ENCODE results near the gene DNAL1.

Gene DNAL1

GRCh38 chr14:73720636-73721035 lies 75.8 kb downstream of the DNAL1 start:
- FAIRE-seq (no peak), DNase-seq (ENCODE audit: insufficient read length, low spot score) (no peak)
- TF ChIP-seq POLR2A (IDR thresholded peaks at IDR 0.05; ENCODE audit: low read depth, low read length) = no peak

DNA sequence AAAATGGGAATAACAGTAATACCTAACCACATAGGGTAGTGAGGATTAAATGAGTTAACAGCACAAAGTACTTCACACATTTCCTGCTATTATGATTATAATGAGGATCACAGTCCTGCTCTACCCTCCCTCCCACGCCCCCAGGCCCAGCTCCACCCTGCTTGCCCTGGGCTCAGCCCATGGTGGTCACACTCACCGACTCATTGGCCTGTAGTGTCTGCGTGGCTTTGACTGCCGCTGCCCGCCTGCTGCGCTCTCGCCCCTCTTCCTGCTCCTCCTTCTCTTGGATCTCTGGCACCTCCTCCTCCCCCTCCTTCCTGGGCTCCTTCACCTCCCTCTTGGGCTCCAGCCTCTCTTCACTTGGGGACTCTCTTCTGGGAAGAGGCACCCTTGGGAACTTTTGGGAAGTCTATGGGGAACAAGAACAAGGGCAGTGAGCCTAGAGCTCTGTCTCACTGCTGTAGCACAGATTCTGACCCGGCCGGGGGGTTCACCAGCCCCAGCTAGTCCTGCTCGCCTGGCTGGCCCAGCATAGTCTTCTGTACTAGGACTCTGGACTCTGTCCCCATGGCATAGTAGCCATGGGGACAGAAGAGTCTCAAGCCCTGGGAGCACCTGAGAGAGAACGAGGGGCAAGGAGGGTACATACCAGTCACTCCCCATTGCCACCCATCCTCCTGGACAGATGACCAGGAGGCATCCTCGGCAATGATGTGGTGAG lies 76.5 kb downstream of the DNAL1 start:
- no peak for DNase-seq (ENCODE audit: insufficient read length, low spot score)
- no peak for FAIRE-seq

GRCh38 chr14:73722581-73722980 lies 77.8 kb downstream of the DNAL1 start:
- FAIRE-seq = no peak
- no peak for TF ChIP-seq POLR2A (IDR thresholded peaks at IDR 0.05; ENCODE audit: low read depth, low read length)
- no peak for DNase-seq (ENCODE audit: insufficient read length, low spot score)

More for the DNA sequence above, 76.5 kb downstream of the DNAL1 start:
- no peak for TF ChIP-seq POLR2A (IDR thresholded peaks at IDR 0.05; ENCODE audit: low read depth, low read length)

GRCh38 chr14:73723406-73723796 lies 78.6 kb downstream of the DNAL1 start:
- DNase-seq (ENCODE audit: insufficient read length, low spot score) (no peak), FAIRE-seq (no peak)
- TF ChIP-seq POLR2A (IDR thresholded peaks at IDR 0.05; ENCODE audit: low read depth, low read length) = no peak

DNA sequence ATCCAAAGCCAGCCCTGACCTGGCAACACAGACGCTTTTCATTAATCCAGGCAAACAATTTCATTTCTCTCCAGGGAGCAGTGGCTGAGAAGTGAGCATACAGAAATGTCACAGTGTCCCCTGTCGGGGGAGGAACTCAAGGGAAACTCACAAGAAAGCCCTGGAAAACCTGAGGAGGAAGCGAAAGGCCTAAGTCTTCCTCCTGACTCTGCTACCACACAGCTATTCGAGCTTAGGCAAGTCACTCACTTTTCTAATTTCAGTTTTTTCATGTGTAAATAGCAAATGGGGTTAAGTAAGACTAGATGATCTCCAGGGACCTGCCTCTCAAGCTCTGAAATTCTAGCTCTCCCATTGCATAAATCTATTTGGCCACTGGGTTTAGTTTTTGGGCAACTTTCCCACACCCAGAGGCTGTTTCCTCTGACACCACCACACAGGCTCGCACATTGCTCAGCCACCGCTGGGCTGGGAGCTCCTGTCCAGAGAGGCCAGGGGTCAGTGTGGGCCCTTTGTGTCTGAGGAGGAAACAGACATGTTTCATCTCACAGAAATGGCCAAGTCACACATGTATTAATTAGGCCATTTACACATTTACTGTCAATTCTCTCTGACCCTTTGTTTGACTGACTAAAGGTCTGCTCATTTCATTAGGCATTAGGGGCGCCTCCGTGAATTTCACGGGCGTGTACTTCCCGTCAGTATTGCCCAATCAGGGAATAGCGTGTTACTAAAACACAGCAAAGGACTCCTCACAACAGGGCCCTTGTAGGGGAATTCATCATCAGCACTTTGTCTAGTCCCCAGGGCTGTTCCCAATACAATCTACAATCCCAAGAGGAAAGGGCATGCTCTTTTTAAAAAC lies 79.2 kb downstream of the DNAL1 start:
- DNase-seq (ENCODE audit: insufficient read length, low spot score) (peak; percentile 99), FAIRE-seq (peak; percentile 53)
- TF ChIP-seq POLR2A (IDR thresholded peaks at IDR 0.05; ENCODE audit: low read depth, low read length) = no peak

GRCh38 chr14:73724696-73725095 lies 79.9 kb downstream of the DNAL1 start:
- DNase-seq (ENCODE audit: insufficient read length, low spot score) = no peak
- FAIRE-seq = no peak
- TF ChIP-seq POLR2A (IDR thresholded peaks at IDR 0.05; ENCODE audit: low read depth, low read length) = no peak

DNA sequence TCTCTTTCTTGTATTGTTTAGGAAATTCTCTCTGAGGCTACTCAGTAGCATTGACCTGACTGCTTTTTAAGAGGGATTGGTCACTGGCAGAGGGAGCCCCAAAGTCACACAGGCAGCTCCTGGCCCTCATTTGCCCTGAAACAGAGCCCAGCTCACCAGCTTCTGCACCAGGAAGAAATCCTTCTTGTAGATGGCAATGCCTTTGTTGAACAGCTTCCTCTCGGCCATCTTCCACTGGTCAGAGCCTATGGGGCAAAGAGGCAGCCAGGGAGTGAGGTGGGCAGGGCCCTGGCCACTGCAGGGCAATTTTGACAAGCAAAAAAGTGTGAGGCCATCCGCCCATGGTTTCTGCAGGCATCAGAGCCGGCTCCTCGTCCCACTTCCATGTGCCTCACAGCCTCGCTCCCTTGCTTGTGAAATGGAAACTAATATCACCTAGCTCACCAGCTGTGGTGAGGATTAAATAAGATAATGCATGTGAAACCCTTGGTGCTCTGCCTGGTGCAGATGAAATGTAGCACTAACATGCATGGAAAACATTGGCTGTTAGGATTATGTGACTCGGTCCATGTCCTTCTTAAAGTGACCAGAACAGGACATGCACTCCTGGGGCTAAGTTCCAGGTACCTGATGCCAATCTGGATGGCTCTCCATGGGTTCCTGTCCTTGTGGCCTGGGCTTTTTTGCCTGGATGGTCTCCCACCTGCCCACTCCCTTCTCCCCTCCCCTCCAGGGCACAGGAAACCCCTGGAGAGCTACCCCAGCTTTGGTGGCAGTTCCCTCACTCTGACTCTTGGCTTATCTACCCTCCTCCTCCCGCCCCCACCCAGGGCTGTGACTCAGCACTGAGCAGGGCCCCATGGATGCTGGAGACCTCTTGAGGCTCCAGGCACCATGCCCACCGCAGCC lies 80.6 kb downstream of the DNAL1 start:
- no peak for TF ChIP-seq POLR2A (IDR thresholded peaks at IDR 0.05; ENCODE audit: low read depth, low read length)
- FAIRE-seq (no peak), DNase-seq (ENCODE audit: insufficient read length, low spot score) (no peak)

DNA sequence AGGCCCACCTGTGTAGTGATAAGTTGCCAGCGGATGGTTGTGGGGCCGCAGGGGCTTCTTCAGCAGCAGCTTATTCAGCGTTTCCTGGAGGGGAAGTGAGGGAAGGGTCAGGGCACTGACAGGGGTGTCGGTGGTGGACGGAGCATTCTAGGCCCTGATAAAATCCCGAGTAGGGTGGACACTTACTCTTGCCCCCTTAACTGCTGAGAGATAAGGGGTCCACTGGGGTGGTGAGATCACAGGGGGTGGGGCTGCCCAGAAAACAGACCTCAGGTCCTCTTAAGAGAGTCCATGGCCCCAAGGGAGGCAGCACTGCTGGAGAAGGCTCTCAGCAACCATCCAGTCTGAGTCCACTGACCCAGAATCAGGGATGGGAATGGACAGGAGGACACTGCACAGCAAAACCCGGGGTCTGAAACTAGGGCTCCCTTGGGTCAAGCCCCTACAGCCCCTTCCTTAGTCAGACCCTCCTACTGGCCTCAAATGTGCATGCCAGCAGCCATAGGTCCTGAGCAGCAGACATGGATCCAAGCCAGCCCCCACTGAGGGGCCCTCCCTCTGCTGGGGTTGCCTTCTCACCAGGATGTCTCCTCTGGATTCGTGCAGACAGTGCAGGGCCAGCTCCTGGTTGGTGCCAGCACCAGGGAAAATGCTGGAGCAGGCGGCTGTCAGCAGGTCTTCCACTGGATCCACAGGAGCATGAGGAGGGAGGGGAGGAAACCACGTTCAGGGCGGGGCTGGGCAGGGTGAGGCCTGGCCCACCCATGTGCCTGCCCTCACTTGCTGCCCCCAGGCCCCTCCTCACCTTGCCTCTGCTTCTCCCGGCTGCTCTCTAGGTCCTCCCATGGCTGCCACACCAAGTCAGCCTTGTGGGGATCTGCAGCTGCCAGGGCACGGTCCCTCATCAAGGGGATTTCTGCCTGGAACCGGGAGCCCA lies 81.5 kb downstream of the DNAL1 start:
- DNase-seq (ENCODE audit: insufficient read length, low spot score) = no peak
- no peak for TF ChIP-seq POLR2A (IDR thresholded peaks at IDR 0.05; ENCODE audit: low read depth, low read length)
- FAIRE-seq = no peak

GRCh38 chr14:73727166-73727565 lies 82.4 kb downstream of the DNAL1 start:
- DNase-seq (ENCODE audit: insufficient read length, low spot score) = no peak
- no peak for TF ChIP-seq POLR2A (IDR thresholded peaks at IDR 0.05; ENCODE audit: low read depth, low read length)
- FAIRE-seq = no peak

DNA sequence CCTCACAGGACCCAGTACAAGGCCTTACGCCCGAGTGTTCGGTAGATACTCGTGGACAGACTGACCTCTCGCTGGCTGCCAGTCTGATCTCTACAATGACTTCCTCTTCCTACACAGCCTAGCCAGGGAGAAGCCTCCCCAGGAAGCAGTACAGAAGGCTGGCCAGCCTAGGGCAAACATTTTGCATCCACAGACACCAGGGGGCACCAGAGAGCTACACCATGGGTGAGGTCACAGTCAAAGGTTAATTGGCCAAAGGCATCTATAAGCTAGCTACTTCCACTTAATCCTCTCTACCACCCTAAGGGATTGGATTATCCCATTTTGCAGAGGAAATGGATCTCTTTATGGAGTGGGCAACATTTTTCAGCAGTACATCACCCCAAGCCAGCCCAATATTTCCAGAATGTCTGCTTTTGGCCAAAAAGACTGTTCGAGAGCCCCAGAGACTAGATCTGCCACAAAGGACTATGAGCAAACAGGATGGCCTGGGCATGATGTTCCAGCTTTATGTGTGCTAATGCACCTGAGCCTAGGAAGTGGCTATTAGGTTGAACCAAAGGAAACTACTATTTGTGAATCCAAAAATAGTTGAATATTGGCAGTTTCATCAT lies 84.0 kb downstream of the DNAL1 start:
- DNase-seq (ENCODE audit: insufficient read length, low spot score) (peak; percentile 92), FAIRE-seq (peak; percentile 67)
- no peak for TF ChIP-seq POLR2A (IDR thresholded peaks at IDR 0.05; ENCODE audit: low read depth, low read length)

GRCh38 chr14:73729556-73730265 lies 84.9 kb downstream of the DNAL1 start:
- DNase-seq (ENCODE audit: insufficient read length, low spot score) = no peak
- no peak for FAIRE-seq
- no peak for TF ChIP-seq POLR2A (IDR thresholded peaks at IDR 0.05; ENCODE audit: low read depth, low read length)

GRCh38 chr14:73731111-73731510 lies 86.3 kb downstream of the DNAL1 start:
- no peak for TF ChIP-seq POLR2A (IDR thresholded peaks at IDR 0.05; ENCODE audit: low read depth, low read length)
- no peak for DNase-seq (ENCODE audit: insufficient read length, low spot score)
- FAIRE-seq = no peak

Data from H54 (cell line).